Cardiac fibroblast (primary cell): ENCODE measurements around the gene PVR.

Experiments used
- DNase-seq, 2 donors: peaks; one replicate each; pipeline versions ENCODE4 v3.0.0 to v3.0.0-alpha.2; 2010; ENCODE audit warnings: low read depth in 2 of 2
- H3K4me3 ChIP-seq, 2 donors: replicated peaks in 1 of 2; 1 replicate in 1 of 2; 2 replicates in 1 of 2; pipeline ENCODE4 v1.5.1; 2011; ENCODE audit warnings: low read depth in 2 of 2, low read length in 2 of 2, mild to moderate bottlenecking in 2 of 2, moderate library complexity in 1 of 2
- CTCF ChIP-seq: IDR thresholded peaks from one replicate; pipeline ENCODE4 v1.5.1; 2011; ENCODE audit warnings: low read depth, mild to moderate bottlenecking, low read length, inconsistent platforms

PVR gene

GRCh38 chr19:44698492-44699201 is 54.9 kb downstream of the PVR start, which contains the start of gene CEACAM16:
CEACAM16 (plus strand) TSS chr19:44699151; CDS start chr19:44701457, 2,306 bp downstream.
- DNase-seq, result no peak
- H3K4me3 ChIP-seq, result no peak within 1 kb of the TSS
- TF ChIP-seq CTCF, result no peak

- no peak for TF ChIP-seq CTCF
- no peak overlapping the region for H3K4me3 ChIP-seq
- no peak for DNase-seq
Observed at GRCh38 chr19:44700547-44700946, 56.8 kb downstream of the PVR start.

GRCh38 chr19:44701228-44701627 is 57.5 kb downstream of the PVR start:
- no peak overlapping the region for H3K4me3 ChIP-seq
- no peak for DNase-seq
- no peak for TF ChIP-seq CTCF

- no peak for TF ChIP-seq CTCF
- DNase-seq, result no peak
Observed at GRCh38 chr19:44702551-44703176, 59.0 kb downstream of the PVR start.

GRCh38 chr19:44703336-44704078 is 59.8 kb downstream of the PVR start:
- no peak for DNase-seq
- TF ChIP-seq CTCF, result no peak
- H3K4me3 ChIP-seq, result no peak overlapping the region

More at GRCh38 chr19:44702551-44703176, 59.0 kb downstream of the PVR start:
- H3K4me3 ChIP-seq, result no peak overlapping the region

GRCh38 chr19:44704982-44705381 is 61.3 kb downstream of the PVR start:
- no peak overlapping the region for H3K4me3 ChIP-seq
- no peak for TF ChIP-seq CTCF
- DNase-seq, result no peak
